Right lobe of liver (tissue), 4 donors: ENCODE data around the gene TECPR1.

ENCODE experiments used
- POLR2A ChIP-seq: fragments of 450-650 bp; IDR thresholded peaks from one replicate; pipeline ENCODE4 v1.6.1; 2017; ENCODE audit warnings: antibody characterized with exemption, mild to moderate bottlenecking
- TF ChIP-seq, protein P1 (sequence below), 4 donors: fragments of 200-600 bp in 3 of 4; fragments of 450-650 bp in 1 of 4; IDR thresholded peaks; one replicate each; pipeline versions ENCODE4 v1.5.1 to v1.8.0; 2016 to 2022; ENCODE audit warnings: antibody characterized with exemption in 4 of 4, mild to moderate bottlenecking in 2 of 4
- donor health status: DM: no; HTN: no; CAD: no.
- donor health status: DM: no; HTN: no; CAD: no.
- donor health status: DM: no; HTN: yes; CAD: no.

DNA sequence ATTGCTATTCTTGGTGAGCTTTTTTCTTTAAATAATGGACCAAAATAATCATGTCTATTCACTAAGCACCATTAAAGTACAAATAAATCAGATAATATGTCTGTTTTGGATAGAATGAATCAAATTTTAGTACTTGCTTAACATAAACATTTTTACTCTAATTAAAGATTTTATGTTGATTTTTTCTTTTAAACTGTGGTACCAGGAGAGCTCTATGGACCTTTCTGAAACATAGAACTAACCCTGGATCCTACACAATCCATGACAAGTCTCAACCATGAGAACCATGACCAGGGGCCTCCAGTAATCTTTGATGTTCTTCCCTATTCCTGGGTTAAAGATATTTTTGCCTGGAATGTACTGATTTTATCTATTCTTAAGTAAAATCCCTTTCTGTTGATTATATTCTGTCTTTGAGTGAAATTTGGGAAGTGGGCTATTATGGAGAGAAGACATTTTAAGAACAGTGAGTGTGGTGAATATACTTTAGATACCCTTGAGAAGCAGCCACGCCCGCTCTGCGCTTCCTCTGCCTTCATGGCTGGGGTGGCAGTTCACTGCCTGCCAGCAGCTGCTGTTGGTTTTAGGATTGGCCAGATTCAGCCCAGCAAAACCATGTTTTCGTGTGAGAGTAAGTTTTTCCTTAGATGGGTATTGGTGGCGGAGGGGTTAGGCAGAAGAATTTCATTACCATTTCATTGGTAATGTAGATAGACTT is 83.0 kb downstream of the TECPR1 start:
- TF ChIP-seq, protein P1, sequence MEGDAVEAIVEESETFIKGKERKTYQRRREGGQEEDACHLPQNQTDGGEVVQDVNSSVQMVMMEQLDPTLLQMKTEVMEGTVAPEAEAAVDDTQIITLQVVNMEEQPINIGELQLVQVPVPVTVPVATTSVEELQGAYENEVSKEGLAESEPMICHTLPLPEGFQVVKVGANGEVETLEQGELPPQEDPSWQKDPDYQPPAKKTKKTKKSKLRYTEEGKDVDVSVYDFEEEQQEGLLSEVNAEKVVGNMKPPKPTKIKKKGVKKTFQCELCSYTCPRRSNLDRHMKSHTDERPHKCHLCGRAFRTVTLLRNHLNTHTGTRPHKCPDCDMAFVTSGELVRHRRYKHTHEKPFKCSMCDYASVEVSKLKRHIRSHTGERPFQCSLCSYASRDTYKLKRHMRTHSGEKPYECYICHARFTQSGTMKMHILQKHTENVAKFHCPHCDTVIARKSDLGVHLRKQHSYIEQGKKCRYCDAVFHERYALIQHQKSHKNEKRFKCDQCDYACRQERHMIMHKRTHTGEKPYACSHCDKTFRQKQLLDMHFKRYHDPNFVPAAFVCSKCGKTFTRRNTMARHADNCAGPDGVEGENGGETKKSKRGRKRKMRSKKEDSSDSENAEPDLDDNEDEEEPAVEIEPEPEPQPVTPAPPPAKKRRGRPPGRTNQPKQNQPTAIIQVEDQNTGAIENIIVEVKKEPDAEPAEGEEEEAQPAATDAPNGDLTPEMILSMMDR (IDR thresholded peaks at IDR 0.05), result no peak
- no peak for TF ChIP-seq POLR2A
